GM19240 (cell line): Measurements from ENCODE around the gene KCNG2.

Source experiments
- DNase-seq: peaks from one replicate; pipeline ENCODE4 v3.0.0; 2011; ENCODE audit warnings: low spot score; ENCODE audit not compliant: insufficient read length

Gene KCNG2

DNA sequence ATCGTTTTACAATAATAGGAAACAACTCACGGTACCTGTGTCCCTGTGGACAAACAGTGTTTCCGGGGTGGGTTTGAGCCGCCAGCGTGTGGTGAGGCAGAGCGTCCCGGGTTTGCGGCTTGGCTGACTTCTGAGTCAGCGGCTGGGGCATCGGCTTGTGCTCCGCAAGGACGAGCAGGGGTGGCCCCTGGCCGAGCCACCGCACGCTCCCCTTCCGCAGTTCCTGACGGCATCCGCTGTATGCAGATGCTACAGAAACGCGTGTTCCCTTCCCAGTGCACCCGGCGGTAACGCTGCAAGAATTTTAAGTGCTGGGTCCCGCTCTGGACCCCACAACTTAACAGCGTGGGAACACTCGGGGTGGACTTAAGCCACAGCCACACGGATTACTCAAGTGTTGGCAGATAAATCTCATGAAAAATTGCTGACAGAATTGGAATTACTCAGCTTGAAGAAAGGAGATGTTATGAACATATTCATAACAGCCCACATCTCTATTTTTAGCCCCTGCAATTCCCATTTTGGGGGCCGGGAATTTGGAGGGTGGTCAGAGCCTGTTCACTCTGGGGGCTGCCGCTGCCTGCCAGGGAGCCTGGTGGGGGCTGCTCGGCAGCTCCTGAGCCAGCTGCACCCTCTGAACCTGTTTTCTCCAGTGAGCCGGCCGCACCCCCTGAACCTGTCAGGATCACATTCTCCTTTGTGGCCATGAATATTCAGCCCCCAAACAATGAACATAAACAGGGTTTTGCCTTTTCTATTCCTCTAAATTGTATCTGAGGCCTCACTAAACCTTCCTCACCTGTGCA lies 12.6 kb upstream of the KCNG2 start:
- no peak for DNase-seq

DNA sequence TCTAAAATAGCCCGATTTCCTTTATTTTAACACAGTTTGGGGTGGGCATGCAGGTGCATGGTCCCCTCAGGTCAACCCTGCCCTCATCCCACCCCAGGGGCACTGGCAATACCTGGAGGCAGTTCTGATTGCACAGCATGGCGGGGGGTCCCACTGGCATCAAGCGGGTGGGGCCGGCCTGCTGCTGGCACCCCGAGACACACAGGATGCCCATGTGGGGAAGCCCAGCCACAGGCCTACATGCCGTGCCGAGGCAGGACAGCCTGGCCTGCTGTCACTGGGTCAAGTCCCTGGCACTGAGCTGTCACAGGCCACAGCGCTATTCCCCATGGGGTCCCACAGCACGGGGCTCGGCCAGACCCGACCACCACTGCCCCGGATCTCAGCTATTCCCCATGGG lies 11.9 kb upstream of the KCNG2 start:
- no peak for DNase-seq

DNA sequence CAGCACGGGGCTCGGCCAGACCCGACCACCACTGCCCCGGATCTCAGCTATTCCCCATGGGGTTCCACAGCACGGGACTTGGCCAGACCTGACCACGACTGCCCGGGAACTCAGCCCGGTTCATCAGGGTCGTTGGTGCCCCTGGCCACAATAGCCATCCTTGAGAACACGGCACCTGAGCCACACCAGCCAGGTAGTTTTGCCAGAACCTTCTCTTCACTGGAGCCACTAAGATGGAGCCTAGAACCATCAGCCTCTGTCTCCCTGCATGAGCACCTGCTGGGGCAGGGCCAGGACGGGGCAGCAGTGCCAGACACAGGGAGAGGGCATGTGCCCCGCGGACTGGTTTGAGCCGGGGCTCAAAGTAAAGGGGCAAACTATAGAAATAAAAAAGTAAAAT lies 11.4 kb upstream of the KCNG2 start:
- DNase-seq = no peak

DNA sequence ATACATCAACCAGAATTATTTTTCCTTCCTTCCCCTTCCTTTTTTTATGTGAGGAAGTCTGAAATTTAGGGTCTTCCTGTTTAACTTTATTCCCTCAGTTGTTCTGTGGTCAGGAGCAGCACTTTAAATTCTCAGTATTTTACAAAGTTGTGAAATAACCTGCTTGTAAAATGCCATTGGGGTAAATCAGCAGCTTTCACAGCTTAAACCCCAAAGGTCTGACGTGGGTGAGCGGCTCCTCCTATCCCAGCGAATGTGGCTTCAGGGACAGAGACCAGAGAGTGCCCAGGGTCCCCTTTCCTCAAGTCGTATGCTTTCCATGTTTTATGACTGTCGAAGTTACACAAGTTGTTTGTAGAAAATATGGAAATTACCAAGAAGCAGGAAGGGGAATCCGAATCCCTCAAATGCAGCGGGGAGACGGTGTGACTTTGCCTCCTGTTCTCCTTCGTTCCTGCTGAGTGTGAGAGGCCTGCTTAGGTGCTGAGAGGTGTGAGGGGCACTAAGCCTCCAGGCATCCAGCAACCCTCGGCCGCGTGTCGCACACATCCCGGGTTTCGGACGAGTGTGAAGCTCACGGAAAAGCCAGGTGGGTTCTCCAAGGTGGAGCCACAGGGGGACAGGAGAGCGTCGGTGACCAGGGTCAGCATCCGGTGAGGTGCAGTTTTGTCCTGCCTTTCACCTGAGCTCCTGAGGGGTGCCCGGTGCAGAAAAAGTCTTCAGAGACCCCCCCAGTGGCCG lies 10.8 kb upstream of the KCNG2 start:
- DNase-seq = no peak

DNA sequence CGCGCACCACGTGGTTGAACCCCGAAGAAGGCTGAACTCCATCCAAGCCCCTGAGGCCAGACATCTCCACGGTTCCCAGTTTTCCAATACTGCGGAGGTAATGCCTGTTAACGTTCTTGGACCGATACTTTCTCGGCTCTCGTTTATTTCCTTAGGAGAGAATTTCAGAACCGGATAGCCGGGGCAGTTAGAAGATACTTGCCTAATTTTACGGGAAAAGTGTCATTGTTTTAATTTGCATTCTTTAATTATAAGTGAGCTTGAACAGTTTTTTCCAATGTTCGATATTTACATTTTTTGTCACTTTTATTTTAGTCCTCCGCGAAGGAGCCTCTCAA lies 10.2 kb upstream of the KCNG2 start:
- DNase-seq = no peak

DNA sequence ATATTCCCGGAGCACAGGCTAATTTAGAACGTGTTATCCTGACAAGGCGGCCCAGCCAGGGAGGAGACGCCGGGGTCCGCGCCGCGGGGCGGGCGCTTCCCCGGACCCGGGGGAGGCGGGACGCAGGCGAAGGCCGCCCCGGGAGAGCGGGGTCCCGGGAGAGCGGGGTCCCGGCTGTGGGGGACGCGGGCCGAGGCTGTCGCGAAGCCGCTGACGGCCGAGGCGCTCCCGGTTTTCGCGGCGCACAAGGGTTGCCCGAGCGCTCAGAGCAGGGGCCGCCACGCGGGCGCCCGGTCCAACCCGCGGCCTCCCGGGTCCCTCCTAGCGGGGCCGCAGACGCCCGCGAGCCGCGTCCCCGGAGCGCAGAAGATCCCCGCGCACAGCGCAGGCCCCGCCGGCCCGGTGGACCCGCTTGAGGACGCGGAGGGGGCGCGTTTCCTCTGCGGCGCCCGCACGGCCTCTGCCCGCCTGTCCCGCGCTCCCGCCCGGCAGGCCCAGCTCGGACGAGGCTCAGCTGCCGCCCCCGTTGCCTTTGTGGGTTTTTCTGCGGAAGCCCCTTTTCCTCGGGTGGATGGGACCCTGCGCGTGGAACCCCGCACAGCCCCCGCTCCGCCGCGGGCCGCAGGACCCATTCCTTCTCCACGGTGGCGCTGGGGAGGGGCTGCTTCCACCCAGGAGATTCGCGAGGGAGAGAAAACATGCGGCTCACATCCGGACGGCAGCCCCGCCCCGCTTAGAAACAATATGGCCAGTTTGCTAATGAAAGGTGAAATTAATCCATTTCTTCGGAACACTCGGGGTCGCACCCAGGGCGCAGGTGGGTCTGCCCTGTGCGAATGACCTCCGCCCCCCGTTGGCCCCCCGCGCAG lies 9.6 kb upstream of the KCNG2 start:
- no peak for DNase-seq

DNA sequence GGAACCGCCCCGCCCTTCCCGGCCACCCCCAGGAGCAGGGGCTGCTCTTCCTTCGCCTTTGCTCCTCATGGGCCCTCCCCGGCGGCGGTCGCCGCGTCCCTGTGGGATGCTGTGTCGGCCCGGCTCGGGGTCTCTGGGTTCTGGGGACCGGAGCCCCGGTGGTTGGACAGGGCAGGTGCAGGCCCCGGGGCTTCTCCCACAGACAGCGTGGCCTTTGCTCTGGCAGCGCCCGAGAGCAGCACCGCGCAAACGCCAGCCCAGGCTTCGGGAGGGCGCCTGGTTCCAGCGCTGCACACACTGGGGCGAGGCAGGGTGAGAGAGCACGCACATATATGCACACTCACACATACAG lies 9.0 kb upstream of the KCNG2 start:
- DNase-seq = no peak

DNA sequence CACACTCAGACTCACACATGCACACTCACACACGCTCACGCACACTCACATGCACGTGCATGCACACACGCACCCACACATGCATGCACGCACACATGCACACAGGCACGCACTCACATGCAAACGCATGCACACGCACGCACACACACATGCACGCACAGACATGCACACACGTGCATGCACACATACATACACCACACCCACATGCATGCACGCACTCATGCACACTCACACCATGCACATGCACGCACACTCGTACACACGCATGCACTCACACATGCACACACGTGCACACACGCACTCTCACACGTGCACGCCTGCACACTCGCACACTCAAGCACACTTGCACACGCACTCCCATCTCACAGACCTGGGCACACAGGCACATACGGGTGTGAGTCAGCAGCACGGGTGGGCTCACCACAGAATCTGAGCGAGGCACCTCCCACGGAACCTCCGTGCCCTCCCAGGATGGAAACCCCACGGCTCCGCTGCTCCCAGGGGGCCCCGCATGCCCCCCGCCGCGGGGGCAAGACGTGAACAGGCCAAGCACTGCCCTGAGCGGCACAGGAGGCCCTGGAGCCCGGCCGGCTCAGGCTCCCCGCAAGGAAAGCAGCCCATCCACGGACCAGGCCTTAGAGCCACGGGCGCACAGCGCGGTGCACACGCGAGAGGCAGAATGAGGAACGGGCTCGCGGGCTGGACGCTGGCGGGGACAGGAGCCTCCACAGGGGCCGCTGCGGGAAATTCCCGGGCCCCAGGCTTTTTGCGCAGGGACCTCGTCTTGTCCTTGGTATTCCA lies 8.4 kb upstream of the KCNG2 start:
- no peak for DNase-seq

DNA sequence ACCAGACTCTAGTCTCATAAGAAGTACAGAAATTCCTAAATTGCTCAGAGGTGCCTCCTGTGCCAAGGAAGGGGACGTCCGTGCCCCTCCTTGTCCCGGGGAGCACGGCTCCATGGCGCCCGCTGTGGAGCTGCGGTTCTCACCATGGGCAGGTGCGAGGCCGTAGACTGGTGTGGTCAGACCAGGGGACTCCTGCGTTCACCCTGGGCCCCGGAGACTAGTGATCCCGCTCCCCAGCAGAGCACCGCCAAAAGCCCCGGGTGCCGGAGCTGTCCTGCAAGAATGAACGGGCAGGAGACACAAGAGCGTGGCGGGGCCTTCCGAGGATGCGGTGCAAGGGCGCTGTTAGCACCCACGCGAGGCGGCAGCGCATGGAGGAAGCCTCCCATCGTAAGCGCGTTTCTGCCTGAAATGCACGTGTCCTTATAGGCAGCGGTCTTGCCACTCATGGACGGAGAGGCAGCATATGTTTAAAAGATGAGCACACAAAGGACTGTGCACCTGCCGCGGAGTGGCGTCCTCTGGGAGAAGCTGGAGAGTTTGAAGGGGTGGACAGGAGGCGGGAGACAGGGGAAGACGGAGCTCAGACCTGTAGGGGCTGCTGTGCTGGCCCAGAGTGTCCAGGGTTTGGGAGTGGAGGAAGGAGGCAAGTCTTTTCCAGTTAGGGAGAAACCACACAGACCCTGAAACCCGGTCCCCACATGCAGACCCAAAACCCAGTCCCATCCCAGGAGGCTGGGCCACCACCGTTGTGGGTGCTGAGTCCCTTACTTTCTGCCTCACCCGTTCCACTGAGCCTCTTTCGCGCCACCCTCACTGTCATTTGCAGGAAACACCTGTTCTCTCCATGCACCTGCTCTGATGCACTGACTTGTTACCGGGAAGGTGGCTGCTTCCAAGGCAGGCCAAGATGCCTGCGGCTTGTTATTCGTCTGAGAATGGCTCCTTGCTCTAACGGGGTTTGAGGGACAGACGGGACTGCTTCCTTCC lies 7.5 kb upstream of the KCNG2 start:
- DNase-seq = no peak

DNA sequence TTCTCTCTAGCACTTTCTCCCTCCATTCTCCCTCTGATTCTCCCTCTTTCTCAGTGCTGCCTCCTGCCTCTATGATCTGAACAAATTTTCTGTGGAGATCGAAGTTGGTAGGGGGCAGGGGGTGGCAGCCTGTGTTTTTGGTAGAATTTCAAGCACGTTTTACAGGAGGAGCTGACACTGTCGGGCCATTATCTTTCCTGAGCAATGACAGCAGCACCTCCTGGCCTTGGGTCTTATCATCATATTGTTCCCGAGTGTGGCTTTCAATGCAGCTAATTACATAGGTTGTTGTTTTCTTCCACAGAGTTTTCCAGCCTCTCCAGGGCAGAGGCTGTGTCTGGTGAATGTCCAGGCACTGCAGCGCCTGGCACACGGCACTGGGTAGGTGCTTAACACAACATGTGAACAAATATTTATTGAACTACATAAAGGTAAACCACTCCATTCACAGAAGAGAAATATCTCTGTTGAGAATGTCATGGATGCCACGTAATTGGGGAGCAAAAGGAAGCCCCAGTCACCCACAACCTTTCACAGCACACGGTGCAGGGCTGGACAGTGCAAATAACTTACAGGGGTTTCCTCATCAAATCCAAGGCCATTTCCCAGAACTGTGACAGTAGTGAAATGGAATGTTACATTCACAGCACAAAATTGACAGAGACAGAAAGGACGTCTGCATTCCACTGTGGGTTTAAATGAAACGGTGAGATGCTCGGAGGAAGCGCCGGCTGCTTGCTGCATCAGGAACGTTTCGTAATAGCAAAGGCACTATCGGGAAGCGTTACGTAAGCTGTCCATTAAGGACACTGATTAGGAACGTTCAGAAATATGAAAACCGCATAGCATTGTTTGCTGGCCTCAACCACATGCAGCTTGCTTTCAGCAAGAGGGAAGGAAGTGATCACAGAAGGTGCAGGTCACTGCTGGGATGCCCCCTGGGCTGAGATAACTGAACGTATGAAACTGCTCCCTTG lies 6.5 kb upstream of the KCNG2 start:
- DNase-seq = no peak

DNA sequence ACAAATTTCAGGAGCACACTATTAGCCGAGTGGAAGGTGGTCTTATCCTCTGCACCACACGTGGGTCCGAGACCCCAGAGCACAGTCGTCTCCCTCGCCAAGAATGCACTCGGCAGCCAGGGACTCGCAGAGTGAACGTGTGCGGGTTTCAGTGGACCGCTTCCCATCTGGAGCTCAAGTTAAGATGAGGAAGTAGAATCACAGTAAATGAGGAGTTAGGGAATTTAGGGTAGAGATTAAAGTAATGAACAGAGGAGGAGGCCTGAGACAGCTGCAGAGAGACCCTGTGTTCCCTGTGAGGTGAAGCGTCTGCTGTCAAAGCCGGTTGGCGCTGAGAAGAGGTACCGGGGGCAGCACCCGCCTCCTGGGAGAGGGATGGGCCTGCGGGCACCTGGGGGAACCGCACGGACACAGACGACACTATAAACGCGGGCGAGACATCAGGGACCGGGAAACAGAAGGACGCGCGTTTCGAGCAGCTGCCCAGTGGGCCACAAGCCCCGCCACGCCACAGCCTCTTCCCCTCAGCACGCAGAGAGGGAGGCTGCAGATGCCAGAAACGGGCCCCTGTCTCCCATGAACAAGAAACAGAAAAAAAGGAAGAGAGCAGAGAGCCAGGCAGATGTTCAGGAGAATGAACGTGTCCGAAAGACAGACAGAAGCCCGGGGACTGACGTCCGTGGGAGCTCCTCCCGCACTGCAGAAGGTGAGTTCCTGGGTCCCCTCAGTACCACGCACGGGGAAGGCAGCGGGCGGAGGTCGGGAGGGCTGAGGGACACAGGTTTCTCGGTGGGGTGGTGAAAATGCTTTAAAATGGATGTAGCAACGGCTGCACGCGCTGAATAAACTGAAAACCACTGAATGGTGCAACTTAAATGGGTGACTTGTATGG lies 5.4 kb upstream of the KCNG2 start:
- DNase-seq = no peak

DNA sequence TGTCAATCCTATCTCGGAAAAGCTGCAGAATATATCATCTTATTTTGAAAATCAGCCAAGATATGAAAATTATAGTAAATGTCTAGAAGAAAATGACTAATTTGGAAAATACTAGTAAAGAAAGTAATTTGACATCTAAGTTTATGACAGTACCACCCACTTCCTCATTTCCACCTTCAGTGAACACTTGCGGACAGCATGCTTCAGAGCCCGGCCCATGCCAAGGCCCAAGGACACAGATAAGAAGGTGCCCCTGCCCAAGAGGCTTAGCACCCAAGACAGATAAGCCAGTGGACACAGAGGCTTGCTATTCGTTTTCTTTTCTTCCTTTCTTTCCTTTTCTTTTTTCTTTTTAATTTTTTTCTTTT lies 4.8 kb upstream of the KCNG2 start:
- DNase-seq = no peak

DNA sequence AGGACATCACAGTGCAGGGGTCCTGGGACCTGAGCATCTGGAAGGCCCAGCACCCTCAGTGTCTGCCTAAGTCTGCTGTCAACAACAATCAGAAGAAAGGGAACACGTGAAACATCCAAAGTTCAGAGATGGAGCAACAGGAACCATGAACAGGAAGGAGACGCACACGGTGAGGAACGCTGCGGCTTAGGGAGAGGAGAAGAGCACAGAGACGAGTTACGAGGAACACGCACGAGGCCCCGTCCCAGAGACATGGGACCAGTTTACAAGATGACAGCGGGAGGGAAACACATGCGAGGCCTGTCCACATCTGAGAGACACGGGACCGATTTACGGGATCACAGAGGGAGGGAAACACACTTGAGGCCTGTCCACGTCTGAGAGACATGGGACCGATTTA lies 2.9 kb upstream of the KCNG2 start:
- DNase-seq = no peak

DNA sequence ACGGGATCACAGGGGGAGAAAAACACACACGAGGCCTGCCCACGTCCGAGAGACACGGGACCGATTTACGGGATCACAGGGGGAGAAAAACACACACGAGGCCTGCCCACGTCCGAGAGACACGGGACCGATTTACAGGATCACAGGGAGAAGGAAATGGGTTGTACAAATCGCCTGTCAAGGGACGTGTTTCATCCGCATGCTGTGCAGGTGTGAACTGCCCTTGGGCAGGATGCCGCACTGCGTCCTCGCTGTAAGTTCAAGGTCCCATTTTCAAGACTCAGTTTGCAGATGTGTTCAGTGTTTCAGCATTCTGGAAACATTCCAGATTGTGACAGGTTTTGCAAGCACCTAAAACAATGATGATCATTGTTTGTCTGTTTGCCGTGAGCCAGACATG lies 2.3 kb upstream of the KCNG2 start:
- DNase-seq = no peak

DNA sequence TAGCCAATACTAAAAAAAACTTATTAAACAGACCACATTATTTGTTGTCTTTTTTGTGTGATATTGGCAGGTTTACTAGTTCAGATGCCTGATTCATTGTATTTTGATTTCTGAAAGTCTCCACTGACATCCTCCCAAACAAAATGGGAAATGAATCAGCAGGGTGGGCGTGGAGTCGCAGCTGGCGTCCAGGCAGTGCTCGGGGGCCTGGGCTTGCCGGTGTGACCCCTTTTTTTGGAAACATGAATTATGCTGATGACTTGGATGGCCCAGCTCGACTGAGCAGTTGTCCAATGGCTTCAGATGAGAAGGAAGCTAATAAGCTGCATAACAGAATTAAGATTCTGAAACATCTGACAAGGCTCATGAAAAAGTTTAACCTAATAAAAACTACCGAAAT lies 1.7 kb upstream of the KCNG2 start:
- no peak for DNase-seq

DNA sequence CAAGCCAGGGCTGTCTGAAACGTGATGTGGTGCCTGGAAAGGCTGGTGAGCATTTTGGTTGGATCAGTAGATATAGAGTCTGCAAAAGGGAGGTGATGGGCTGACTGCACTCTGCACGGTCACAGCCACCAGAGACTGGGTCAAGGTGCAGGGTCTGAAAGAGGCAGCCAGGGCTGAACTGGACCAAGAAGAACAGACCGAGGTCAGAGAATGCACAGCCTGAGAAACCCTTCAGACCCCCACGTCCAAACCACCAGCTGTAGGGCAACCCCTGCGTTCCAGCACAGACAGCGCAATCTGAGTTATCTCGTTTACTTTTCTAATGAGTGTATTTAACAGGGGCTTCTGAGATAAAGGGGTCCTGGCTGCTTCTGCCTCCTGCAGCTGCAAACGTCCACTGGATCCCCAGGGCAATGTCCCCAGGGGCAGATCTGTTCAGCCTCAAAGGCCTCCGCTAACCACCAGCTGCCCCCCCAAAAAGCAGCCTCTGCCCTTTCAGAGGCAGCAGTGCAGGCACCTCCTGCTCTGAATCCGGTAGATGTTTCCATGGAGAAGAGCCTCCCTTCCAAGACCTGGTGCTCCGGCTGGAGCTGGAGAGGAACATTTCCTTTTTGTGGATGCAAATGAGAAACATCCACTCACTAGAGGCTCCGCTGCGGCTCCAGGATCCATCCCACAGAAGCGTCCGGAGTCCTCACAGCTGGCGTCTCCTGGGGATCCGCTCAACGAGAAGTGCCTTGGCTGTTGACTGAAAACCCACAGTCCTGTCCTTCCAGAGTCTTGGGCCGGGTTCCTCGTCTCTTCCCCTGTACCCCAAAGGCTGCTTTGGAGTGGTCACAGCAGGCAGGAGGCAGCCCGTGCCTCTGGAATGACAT lies 970 bp upstream of the KCNG2 start:
- no peak for DNase-seq

DNA sequence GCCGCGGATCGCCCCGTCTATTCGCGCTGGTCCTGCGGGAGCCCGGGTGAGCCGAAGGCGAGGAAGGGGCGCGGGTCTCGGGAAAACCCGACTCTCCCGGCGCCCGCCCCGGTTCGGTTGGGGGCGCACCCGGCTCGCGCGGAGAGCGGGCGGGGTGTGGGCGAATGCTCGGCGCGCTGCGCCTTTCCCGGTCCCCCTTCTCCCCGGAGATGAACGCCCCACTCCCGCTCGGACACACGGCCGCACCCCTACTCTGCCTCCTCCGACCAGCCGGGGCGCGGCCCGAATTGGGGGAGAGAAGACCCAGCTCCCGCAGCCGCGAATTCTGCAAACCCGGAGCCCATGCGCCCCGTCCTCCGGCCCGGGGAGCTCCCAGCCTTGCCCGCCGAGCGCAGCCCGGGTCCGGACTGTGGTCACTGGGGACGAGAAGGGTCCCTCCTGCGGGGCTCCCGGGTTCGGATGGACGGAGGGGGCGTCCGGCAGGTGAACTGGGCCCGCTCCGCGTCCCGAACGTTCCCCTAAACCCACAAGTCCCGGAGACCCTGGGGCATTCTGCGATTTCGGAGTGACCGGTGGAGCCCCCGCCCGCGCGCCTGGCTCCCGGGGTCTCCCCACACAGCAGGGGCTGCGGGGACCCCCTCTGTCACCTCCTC lies 734 bp downstream of the KCNG2 start:
- no peak for DNase-seq
